ENCODE data around the gene MAP3K10. TPM values are rescaled to one million over a fixed set of nuclear protein-coding genes. Genes with fewer than 3 reads are reported as not detected.

Gene MAP3K10
- total and polyA plus RNA-seq, 9 of the 15 experiments (the other 6 are each of a cell fraction or from before 2014, with no cell fraction given), result 0.01 to 8.0 (median 2.7) TPM; not detected in 1

GRCh38 chr19:40246292-40247073 lies 55.3 kb downstream of the MAP3K10 start:
- FAIRE-seq (no peak), DNase-seq (ENCODE audit: extremely low read depth in 1 of 4, low spot score in 3 of 4) (no peak), ATAC-seq (no peak)
- intact Hi-C loops (cut with micrococcal nuclease) (no loop called here), in situ Hi-C loops (cut with MboI) (no loop called here)
- Histone ChIP-seq H3K4me1 (replicated peaks in 1 of 2; ENCODE audit: control insufficient read depth in 2 of 2, insufficient read depth in 2 of 2, low read length in 2 of 2) (peaks cover 0 to 14% of the 10 kb centered on the region in 2 experiments; a peak in 2 of 5 replicates), H3K27ac (ENCODE audit: extremely low read depth, low read depth, low read length) (no peak overlapping the region), H3K9ac (ENCODE audit: insufficient read depth in 1 of 2, low read depth in 2 of 2, low read length in 2 of 2) (peak overlapping the region in 1 of 2 experiments; percentile 69; a peak in 2 of 4 replicates), H3K9me3 (replicated peaks; ENCODE audit: control insufficient read depth, insufficient read depth, low read depth, low read length) (no peaks in the 10 kb centered on the region), H4K20me1 (replicated peaks; ENCODE audit: control insufficient read depth, insufficient read depth, low read length) (peaks cover 4% of the 10 kb centered on the region; the same call in 1 of the 2 replicates), H3K4me2 (ENCODE audit: insufficient read depth, low read length) (no peak overlapping the region), H3K9me1 (ENCODE audit: control insufficient read depth, insufficient read depth, low read length) (peaks cover 4% of the 10 kb centered on the region), H2AFZ (ENCODE audit: low read depth, low read length) (no peak overlapping the region), H3K27me3 (ENCODE audit: control insufficient read depth in 2 of 2, insufficient read depth in 2 of 2, low read length in 2 of 2) (no peaks in the 10 kb centered on the region), H3K79me2 (ENCODE audit: control insufficient read depth, insufficient read depth, low read length) (peaks cover 32% of the 10 kb centered on the region), H3K4me3 (no peak overlapping the region), H3K36me3 (ENCODE audit: control insufficient read depth, insufficient read depth, low read length) (peaks cover 65% of the 10 kb centered on the region; the same call in 2 of the 3 replicates)
- POLR2A ChIA-PET, result interaction anchor here (0.7 to 1.7 kb wide), 3 partner anchors 10 to 678 kb away, joined by 3 to 5 read pairs (median 3); no protein-coding TSS in a partner anchor
- BruUV-seq (replicated peaks), result no TSS peak
- peak; percentile 50 for TF ChIP-seq MAFG (tag; conservative IDR thresholded peaks at IDR 0.05)
- TF ChIP-seq C11orf30 (IDR thresholded peaks at IDR 0.05; ENCODE audit: low read depth), result peak; percentile 48
- no peak for TF ChIP-seq MXI1 (IDR thresholded peaks at IDR 0.05; ENCODE audit: low read depth, low read length)
- peak; percentile 62 for TF ChIP-seq MAFF (IDR thresholded peaks at IDR 0.05; ENCODE audit: low read length)
- no peak for TF ChIP-seq POLR2B (IDR thresholded peaks at IDR 0.05; ENCODE audit: low read depth, partially characterized antibody)
- 0 out of 2 replicates have a peak, but pooled peaks have one; percentile 16 for TF ChIP-seq POLR2G (IDR thresholded peaks at IDR 0.05; ENCODE audit: low read depth, low read length)
- no peak for TF ChIP-seq ZFP1 (CRISPR knock-in tag; IDR thresholded peaks at IDR 0.05)
- TF ChIP-seq KDM2B (CRISPR knock-in tag; IDR thresholded peaks at IDR 0.05), result no peak
- no peak for TF ChIP-seq ZNF224 (CRISPR knock-in tag; IDR thresholded peaks at IDR 0.05)
- no peak for TF ChIP-seq ZNF561 (CRISPR knock-in tag; conservative IDR thresholded peaks at IDR 0.05)
- no peak for TF ChIP-seq PCBP2 (IDR thresholded peaks at IDR 0.05; ENCODE audit: low read depth, low read length, poor library complexity, severe bottlenecking)
- no peak for TF ChIP-seq ETV6 (IDR thresholded peaks at IDR 0.05; ENCODE audit: borderline replicate concordance in 1 of 2, low read depth in 2 of 2, low read length in 1 of 2)
- TF ChIP-seq ETV6 (CRISPR knock-in tag; IDR thresholded peaks at IDR 0.05; ENCODE audit: borderline replicate concordance), result no peak
- no peak for TF ChIP-seq ZFPM2 (CRISPR knock-in tag; IDR thresholded peaks at IDR 0.05)
- TF ChIP-seq ZNF316 (IDR thresholded peaks at IDR 0.05), result peak; percentile 78
- 85% methylated on average over 6 of the region's 16 CpGs for WGBS (ENCODE audit: insufficient coverage, low coverage, missing lambda C conversion rate)
- CTCF ChIA-PET (ENCODE audit: low intra/inter-chr PET ratio), result no interaction called here

All from K562 (cell line).